DND-41 (cell line): ENCODE data around the gene GRM7.

Experiments
- ATAC-seq: fragments of 200-7000 bp; cut with Tn5 transposase; 3 replicates; pipeline ENCODE4 v1.9.1; 2021; ENCODE audit warnings: low read depth; ENCODE audit not compliant: insufficient read depth
- DNase-seq: peaks from one replicate; pipeline ENCODE4 v3.0.0-alpha.2; 2020
- H2AFZ ChIP-seq: 2 replicates; pipeline ENCODE4 v1.6.0; 2012; ENCODE audit warnings: low read depth, low read length
- H3K27ac ChIP-seq: 2 replicates; pipeline ENCODE4 v1.5.1; 2012; ENCODE audit warnings: low read length, inconsistent platforms
- H3K27me3 ChIP-seq: fragments of 200-600 bp; sonication (generic); 2 replicates; pipeline ENCODE4 v1.6.0; 2012; ENCODE audit warnings: low read length, mild to moderate bottlenecking, inconsistent platforms; ENCODE audit not compliant: insufficient read depth, poor library complexity
- H3K36me3 ChIP-seq: 2 replicates; pipeline ENCODE4 v1.5.1; 2012; ENCODE audit warnings: low read length, inconsistent platforms; ENCODE audit not compliant: insufficient read depth
- H3K4me1 ChIP-seq: 2 replicates; pipeline ENCODE4 v1.5.1; 2012; ENCODE audit warnings: mild to moderate bottlenecking, low read length; ENCODE audit not compliant: insufficient read depth
- H3K4me2 ChIP-seq: 2 replicates; pipeline ENCODE4 v1.6.0; 2012; ENCODE audit warnings: mild to moderate bottlenecking, moderate library complexity, low read length, inconsistent platforms; ENCODE audit not compliant: insufficient read depth
- H3K4me3 ChIP-seq, 2 experiments: fragments of 200-600 bp in 1 of 2; shearing (Covaris generic) in 1 of 2; 2 replicates each; pipeline ENCODE4 v1.5.1; 2012 to 2016; ENCODE audit warnings: inconsistent platforms in 2 of 2, low read length in 2 of 2, mild to moderate bottlenecking in 2 of 2, low read depth in 1 of 2, moderate library complexity in 1 of 2
- H3K79me2 ChIP-seq: 2 replicates; pipeline ENCODE4 v1.6.0; 2012; ENCODE audit warnings: low read length, inconsistent platforms; ENCODE audit not compliant: insufficient read depth
- H3K9ac ChIP-seq: 2 replicates; pipeline ENCODE4 v1.6.0; 2012; ENCODE audit warnings: low read depth, mild to moderate bottlenecking, inconsistent platforms, low read length, moderate library complexity
- H3K9me3 ChIP-seq: 2 replicates; pipeline ENCODE4 v1.5.1; 2012; ENCODE audit warnings: low read length, moderate library complexity, mild to moderate bottlenecking, inconsistent platforms; ENCODE audit not compliant: insufficient read depth, severe bottlenecking
- H4K20me1 ChIP-seq: 2 replicates; pipeline ENCODE4 v1.6.0; 2012; ENCODE audit warnings: low read length; ENCODE audit not compliant: insufficient read depth
- EZH2 ChIP-seq: IDR thresholded peaks from 3 replicates; pipeline ENCODE4 v1.6.1; 2012; ENCODE audit warnings: borderline replicate concordance, low read depth, mild to moderate bottlenecking, moderate library complexity, low read length, inconsistent platforms; ENCODE audit not compliant: severe bottlenecking
- TF ChIP-seq, protein P1 (sequence below): IDR thresholded peaks from 2 replicates; pipeline ENCODE4 v1.5.1; 2012; ENCODE audit warnings: borderline replicate concordance, low read length, moderate library complexity, mild to moderate bottlenecking; ENCODE audit not compliant: poor library complexity, severe bottlenecking; ENCODE audit errors: extremely low read depth

Gene GRM7

DNA sequence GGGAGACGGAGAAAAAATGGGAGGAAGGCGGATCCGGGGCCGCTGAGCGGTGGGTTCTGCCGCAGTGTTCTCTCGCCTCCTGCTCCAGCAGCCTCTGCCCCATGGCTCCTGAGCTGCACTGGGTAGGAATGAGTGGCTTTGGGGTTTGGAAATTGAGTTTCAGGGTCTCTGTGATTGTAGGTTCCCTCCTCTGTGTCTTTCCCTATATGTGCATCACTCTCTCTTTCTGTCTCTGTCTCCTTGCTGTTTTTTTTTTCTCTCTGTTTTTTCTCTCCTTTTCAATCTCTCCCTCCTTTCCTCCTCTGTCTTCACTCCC lies 1.9 kb downstream of the GRM7 start:
- H3K27me3 ChIP-seq: no peaks in the 10 kb centered on the region
- no peaks in the 10 kb centered on the region for H3K36me3 ChIP-seq
- no peak for ATAC-seq
- H3K9me3 ChIP-seq: no peaks in the 10 kb centered on the region
- H2AFZ ChIP-seq: no peak overlapping the region
- H3K79me2 ChIP-seq: no peaks in the 10 kb centered on the region
- H3K9ac ChIP-seq: no peak overlapping the region
- H4K20me1 ChIP-seq: no peaks in the 10 kb centered on the region
- H3K4me2 ChIP-seq: no peak overlapping the region
- DNase-seq: no peak
- H3K27ac ChIP-seq: no peak overlapping the region
- H3K4me3 ChIP-seq: no peak overlapping the region
- TF ChIP-seq, protein P1, sequence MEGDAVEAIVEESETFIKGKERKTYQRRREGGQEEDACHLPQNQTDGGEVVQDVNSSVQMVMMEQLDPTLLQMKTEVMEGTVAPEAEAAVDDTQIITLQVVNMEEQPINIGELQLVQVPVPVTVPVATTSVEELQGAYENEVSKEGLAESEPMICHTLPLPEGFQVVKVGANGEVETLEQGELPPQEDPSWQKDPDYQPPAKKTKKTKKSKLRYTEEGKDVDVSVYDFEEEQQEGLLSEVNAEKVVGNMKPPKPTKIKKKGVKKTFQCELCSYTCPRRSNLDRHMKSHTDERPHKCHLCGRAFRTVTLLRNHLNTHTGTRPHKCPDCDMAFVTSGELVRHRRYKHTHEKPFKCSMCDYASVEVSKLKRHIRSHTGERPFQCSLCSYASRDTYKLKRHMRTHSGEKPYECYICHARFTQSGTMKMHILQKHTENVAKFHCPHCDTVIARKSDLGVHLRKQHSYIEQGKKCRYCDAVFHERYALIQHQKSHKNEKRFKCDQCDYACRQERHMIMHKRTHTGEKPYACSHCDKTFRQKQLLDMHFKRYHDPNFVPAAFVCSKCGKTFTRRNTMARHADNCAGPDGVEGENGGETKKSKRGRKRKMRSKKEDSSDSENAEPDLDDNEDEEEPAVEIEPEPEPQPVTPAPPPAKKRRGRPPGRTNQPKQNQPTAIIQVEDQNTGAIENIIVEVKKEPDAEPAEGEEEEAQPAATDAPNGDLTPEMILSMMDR: no peak
- TF ChIP-seq EZH2: no peak
- no peaks in the 10 kb centered on the region for H3K4me1 ChIP-seq

DNA sequence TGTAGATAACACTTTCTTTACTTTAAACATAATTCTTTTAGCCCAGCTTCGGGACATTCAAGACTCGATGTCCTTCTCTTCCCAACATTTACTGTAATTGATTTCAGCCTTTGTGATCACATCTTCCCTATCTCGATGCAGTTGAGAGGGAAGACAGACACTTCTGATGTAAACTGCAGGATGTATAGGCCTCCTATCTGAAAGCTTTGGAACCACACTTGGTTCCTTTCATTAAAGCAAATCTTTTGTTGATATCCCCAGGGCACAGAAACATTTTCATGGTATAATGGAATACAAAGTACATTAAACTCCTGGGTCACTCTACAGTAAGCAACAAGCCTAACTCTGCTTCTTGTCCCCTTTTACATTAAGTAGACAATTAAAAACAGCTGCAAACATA lies 6.4 kb downstream of the GRM7 start:
- no peak overlapping the region for H3K4me3 ChIP-seq
- no peaks in the 10 kb centered on the region for H4K20me1 ChIP-seq
- no peaks in the 10 kb centered on the region for H3K27me3 ChIP-seq
- DNase-seq: no peak
- H3K9ac ChIP-seq: no peak overlapping the region
- H3K79me2 ChIP-seq: no peaks in the 10 kb centered on the region
- H3K4me1 ChIP-seq: no peaks in the 10 kb centered on the region
- no peak overlapping the region for H2AFZ ChIP-seq
- no peaks in the 10 kb centered on the region for H3K9me3 ChIP-seq
- no peaks in the 10 kb centered on the region for H3K36me3 ChIP-seq
- TF ChIP-seq, protein P1: no peak
- TF ChIP-seq EZH2: no peak
- H3K27ac ChIP-seq: no peak overlapping the region
- no peak for ATAC-seq
- H3K4me2 ChIP-seq: no peak overlapping the region

DNA sequence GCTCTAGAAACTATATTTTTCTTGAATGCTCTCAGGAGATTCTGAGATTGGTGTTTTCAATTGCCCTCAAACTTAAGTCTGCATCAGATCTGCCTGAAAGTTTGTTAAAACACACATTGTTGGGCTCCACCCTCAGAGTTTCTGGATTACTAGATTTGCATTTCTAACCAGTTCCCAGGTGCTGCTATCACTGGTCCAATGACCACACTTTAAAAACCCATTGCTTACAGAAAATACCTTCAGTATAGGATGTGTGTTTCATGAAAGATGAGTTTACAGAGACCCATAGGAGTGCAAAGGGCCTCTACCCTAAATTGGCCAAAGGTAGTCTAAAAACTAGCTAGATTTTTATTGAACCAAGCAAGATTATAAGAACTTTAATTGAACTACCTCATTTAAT lies 17.8 kb downstream of the GRM7 start:
- H3K9ac ChIP-seq: no peak overlapping the region
- ATAC-seq: no peak

More for the DNA sequence above, 17.8 kb downstream of the GRM7 start:
- TF ChIP-seq, protein P1: no peak
- TF ChIP-seq EZH2: no peak
- H3K4me2 ChIP-seq: no peak overlapping the region
- no peaks in the 10 kb centered on the region for H3K27me3 ChIP-seq
- no peak overlapping the region for H2AFZ ChIP-seq
- H3K4me1 ChIP-seq: no peaks in the 10 kb centered on the region
- no peak overlapping the region for H3K27ac ChIP-seq
- no peak for DNase-seq
- H3K79me2 ChIP-seq: no peaks in the 10 kb centered on the region
- H3K9me3 ChIP-seq: no peaks in the 10 kb centered on the region
- H3K36me3 ChIP-seq: no peaks in the 10 kb centered on the region
- H4K20me1 ChIP-seq: no peaks in the 10 kb centered on the region
- no peak overlapping the region for H3K4me3 ChIP-seq
